ENCODE measurements around the gene LASP1.

LASP1 gene

DNA sequence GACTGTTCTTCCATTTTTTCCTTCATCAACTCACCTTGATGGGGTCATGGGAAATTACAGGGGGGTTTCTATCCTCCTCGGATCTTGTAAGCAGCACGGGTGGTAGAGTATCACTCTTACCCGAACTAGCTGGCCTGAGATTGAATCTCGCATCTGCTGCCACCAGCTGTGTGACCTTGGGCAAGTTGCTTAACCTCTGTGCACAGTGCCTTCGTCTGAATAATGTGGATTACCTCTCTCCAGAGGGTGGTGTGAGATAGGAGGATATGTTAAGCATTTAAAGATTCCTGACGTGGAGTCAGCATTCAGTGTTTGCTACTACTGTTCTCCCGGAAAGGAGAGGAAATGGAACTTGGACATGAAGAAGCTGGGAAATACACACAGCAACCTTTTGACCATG, 24.4 kb downstream of the LASP1 start:
- Histone ChIP-seq H3K9me3 (no peaks in the 10 kb centered on the region), H3K4me3 (ENCODE audit: low read depth in 1 of 2, low read length in 1 of 2) (peak overlapping the region in 1 of 2 experiments; percentile 24), H3K4me1 (ENCODE audit: control insufficient read depth in 1 of 2, insufficient read depth in 1 of 2, low read depth in 1 of 2, low read length in 1 of 2) (peaks cover 96 to 98% of the 10 kb centered on the region in 2 experiments), H3K36me3 (peaks cover 90% of the 10 kb centered on the region), H3K27me3 (no peaks in the 10 kb centered on the region), H3K27ac (peak overlapping the region; percentile 93)
- no peak for TF ChIP-seq CTCF (IDR thresholded peaks at IDR 0.05)

DNA sequence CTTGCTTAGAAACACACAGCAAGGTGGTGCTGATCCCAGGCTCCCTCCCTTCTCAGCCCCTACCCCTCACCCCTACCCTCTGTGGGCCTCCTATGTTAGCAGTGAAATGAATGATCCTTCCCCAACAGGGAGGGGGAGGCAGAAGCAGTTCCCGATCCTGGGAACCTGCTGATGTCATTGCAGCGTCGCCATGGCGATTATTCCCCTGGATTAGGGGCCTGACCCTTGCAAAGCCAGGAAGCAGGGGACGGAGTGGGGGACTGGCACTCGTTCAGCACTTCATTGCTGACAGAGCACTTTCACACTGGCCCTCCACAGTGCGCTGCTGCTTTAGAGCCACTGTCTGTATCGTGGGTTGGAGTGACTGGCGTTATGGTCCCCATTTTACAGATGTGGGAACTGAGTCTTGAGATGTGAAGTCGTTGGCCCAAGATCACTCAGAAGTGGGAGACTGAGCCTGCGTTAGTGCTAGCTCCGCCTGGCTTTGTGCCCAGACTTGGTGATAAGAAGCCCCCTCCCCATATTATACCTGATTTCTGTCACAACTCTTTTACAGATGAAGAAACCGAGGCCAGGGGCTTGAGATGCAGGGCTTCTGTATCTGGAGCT, 26.6 kb downstream of the LASP1 start:
- peaks cover 96 to 98% of the 10 kb centered on the region in 2 experiments for H3K4me1 ChIP-seq (ENCODE audit: control insufficient read depth in 1 of 2, insufficient read depth in 1 of 2, low read depth in 1 of 2, low read length in 1 of 2)
- no peak for TF ChIP-seq CTCF (IDR thresholded peaks at IDR 0.05)
- no peak overlapping the region for H3K4me3 ChIP-seq (ENCODE audit: low read depth in 1 of 2, low read length in 1 of 2)
- H3K9me3 ChIP-seq, result no peaks in the 10 kb centered on the region
- H3K27ac ChIP-seq, result peak overlapping the region; percentile 96
- peaks cover 90% of the 10 kb centered on the region for H3K36me3 ChIP-seq
- H3K27me3 ChIP-seq, result no peaks in the 10 kb centered on the region

- H3K27me3 ChIP-seq, result no peaks in the 10 kb centered on the region
- H3K27ac ChIP-seq, result peak overlapping the region; percentile 96
- no peaks in the 10 kb centered on the region for H3K9me3 ChIP-seq
- peaks cover 89% of the 10 kb centered on the region for H3K36me3 ChIP-seq
- H3K4me3 ChIP-seq (ENCODE audit: low read depth in 1 of 2, low read length in 1 of 2), result peak overlapping the region in 1 of 2 experiments; percentile 60
- TF ChIP-seq CTCF (IDR thresholded peaks at IDR 0.05), result no peak
- peaks cover 96 to 98% of the 10 kb centered on the region in 2 experiments for H3K4me1 ChIP-seq (ENCODE audit: control insufficient read depth in 1 of 2, insufficient read depth in 1 of 2, low read depth in 1 of 2, low read length in 1 of 2)
These were observed 27.3 kb downstream of the LASP1 start for GRCh38 chr17:38897176-38897575.

GRCh38 chr17:38897671-38898290, 27.9 kb downstream of the LASP1 start:
- peak overlapping the region; percentile 96 for H3K27ac ChIP-seq
- peak overlapping the region; percentile 44 to 60 for H3K4me3 ChIP-seq (ENCODE audit: low read depth in 1 of 2, low read length in 1 of 2)
- H3K36me3 ChIP-seq, result peaks cover 89% of the 10 kb centered on the region
- TF ChIP-seq CTCF (IDR thresholded peaks at IDR 0.05), result no peak
- no peaks in the 10 kb centered on the region for H3K9me3 ChIP-seq
- no peaks in the 10 kb centered on the region for H3K27me3 ChIP-seq
- H3K4me1 ChIP-seq (ENCODE audit: control insufficient read depth in 1 of 2, insufficient read depth in 1 of 2, low read depth in 1 of 2, low read length in 1 of 2), result peaks cover 96 to 98% of the 10 kb centered on the region in 2 experiments

DNA sequence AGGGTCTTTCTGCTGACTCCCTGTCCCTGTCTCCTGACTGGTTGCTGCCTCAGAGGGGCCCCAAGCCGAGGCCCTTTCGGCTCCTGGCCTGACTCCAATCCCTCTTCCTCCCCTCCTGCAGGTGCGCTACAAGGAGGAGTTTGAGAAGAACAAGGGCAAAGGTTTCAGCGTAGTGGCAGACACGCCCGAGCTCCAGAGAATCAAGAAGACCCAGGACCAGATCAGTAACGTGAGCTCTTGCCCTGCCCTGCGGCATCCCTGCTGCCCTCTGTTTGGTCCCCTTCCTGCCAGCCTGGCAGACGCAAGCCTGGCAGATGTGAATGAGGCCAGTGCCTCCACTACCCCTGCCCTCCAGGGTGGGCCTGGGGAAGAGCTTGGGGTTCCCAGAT, 28.4 kb downstream of the LASP1 start:
- TF ChIP-seq CTCF (IDR thresholded peaks at IDR 0.05), result no peak
- H3K36me3 ChIP-seq, result peaks cover 89% of the 10 kb centered on the region
- no peaks in the 10 kb centered on the region for H3K27me3 ChIP-seq
- H3K4me1 ChIP-seq (ENCODE audit: control insufficient read depth in 1 of 2, insufficient read depth in 1 of 2, low read depth in 1 of 2, low read length in 1 of 2), result peaks cover 96 to 98% of the 10 kb centered on the region in 2 experiments
- H3K4me3 ChIP-seq (ENCODE audit: low read depth in 1 of 2, low read length in 1 of 2), result peak overlapping the region; percentile 44 to 60
- H3K27ac ChIP-seq, result peak overlapping the region; percentile 96
- no peaks in the 10 kb centered on the region for H3K9me3 ChIP-seq

Measured in neutrophil (primary cell).